AG09309 (cell line): ENCODE results near the gene SUCLA2.

Source experiments
- DNase-seq: peaks from one replicate; pipeline ENCODE4 v3.0.0-alpha.2; 2010; ENCODE audit warnings: low read depth
- H3K4me3 ChIP-seq: 2 replicates; pipeline ENCODE4 v1.5.1; 2011; ENCODE audit warnings: mild to moderate bottlenecking, low read depth, low read length, moderate library complexity; ENCODE audit not compliant: control insufficient read depth
- TF ChIP-seq, protein P1 (sequence below): IDR thresholded peaks from 2 replicates; pipeline ENCODE4 v1.5.1; 2011; ENCODE audit warnings: mild to moderate bottlenecking, low read depth, low read length, inconsistent platforms; ENCODE audit not compliant: insufficient read depth, control insufficient read depth; ENCODE audit errors: missing control alignments

SUCLA2 gene

DNA sequence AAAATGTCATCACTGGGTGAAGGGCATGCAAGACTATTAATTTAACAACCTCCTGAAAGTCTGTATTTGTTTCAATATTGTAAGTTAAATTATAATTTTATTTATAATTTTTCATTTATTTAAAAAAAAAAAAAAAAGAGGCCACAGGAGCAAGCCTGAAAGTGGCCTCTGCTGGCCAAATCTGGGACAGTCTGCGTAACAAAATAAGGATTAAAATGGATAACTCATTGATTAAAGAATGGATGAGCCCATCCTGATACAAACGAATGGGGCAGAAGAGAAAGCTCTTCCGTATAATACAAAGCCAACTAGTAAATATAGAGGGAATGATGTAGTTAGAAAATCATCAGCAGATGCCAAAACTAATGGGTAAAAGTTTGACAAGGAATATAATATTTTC, 36.2 kb downstream of the SUCLA2 start:
- DNase-seq: no peak
- no peak overlapping the region for H3K4me3 ChIP-seq
- TF ChIP-seq, protein P1, sequence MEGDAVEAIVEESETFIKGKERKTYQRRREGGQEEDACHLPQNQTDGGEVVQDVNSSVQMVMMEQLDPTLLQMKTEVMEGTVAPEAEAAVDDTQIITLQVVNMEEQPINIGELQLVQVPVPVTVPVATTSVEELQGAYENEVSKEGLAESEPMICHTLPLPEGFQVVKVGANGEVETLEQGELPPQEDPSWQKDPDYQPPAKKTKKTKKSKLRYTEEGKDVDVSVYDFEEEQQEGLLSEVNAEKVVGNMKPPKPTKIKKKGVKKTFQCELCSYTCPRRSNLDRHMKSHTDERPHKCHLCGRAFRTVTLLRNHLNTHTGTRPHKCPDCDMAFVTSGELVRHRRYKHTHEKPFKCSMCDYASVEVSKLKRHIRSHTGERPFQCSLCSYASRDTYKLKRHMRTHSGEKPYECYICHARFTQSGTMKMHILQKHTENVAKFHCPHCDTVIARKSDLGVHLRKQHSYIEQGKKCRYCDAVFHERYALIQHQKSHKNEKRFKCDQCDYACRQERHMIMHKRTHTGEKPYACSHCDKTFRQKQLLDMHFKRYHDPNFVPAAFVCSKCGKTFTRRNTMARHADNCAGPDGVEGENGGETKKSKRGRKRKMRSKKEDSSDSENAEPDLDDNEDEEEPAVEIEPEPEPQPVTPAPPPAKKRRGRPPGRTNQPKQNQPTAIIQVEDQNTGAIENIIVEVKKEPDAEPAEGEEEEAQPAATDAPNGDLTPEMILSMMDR: no peak

DNA sequence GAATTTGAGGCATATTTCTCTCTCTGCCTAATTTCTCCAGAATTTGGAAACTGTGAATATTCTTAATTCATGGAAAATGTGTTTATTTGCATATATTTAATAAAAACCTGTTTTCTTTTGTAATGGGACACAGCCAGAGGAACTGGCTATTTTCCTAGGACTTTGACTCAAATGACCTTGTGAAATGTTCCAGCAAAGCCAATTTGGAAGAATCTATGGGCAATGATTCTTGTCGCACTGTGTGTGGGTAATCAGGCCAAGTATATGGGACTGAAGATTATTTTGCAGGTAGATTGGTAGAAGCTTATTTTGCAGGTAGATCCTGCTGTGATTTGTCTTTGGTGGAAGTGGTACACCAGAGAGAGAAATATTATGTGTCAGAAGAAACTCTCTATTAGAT, 38.8 kb downstream of the SUCLA2 start:
- DNase-seq: no peak
- TF ChIP-seq, protein P1: no peak

DNA sequence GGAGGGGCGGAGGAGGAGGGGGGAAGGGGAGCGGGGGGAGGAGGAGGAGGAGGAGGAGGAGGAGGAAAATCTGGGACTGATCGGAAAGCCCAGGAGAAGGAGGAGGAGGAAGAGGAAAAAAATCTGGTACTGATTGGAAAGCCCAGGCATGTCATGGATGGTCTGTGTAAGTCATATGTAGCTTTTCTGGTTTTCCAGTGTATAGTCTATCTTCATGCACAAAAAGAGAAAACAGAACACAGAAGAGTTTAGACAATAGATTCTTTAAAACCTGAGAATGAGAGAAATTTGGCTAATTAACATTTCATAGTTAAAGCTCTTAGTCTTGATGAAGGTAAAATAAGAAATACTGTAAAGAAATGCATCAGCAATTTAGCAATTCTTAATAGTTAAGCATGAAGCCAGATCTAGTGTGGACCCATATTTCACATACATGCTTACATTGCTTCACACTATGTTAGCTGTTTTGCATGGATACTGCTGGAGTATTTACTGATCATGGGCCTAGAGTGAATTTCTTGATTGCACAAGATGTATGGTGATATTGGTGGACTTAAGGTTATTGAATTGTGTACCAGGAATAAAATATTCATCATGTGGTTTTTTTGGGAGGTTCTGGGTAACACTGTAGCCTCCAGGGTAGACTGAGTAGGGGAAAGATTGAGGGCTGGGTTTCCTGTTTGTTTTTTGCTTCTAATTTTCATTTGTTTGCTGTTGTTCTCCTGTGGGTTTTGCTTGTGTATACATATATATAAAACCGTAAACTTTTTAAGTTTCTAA, 41.4 kb downstream of the SUCLA2 start:
- DNase-seq: no peak
- no peak overlapping the region for H3K4me3 ChIP-seq
- TF ChIP-seq, protein P1: no peak

More for the DNA sequence above, 38.8 kb downstream of the SUCLA2 start:
- no peak overlapping the region for H3K4me3 ChIP-seq

DNA sequence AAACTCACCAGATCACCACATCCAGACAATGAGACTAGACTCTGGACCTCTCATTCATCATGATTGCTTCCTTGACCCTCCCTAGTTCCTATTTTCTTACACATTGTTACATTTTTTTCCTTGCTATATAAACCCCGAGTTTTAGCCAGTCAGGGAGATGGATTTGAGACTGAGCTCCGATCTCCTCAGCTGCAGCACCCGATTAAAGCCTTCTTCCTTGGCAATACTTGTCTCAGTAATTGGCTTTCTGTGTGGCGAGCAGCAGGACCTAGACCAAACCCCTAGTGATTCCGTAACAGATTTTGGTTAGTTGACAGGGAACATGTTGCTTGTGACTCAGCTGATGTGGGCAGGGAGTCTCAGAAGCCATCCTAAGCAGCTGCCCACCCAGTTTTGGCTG, 44.0 kb downstream of the SUCLA2 start:
- no peak overlapping the region for H3K4me3 ChIP-seq
- TF ChIP-seq, protein P1: no peak
- DNase-seq: no peak

- DNase-seq: no peak
- H3K4me3 ChIP-seq: no peak overlapping the region
- TF ChIP-seq, protein P1: no peak
Observed at GRCh38 chr13:47955836-47956235, 45.2 kb downstream of the SUCLA2 start.

DNA sequence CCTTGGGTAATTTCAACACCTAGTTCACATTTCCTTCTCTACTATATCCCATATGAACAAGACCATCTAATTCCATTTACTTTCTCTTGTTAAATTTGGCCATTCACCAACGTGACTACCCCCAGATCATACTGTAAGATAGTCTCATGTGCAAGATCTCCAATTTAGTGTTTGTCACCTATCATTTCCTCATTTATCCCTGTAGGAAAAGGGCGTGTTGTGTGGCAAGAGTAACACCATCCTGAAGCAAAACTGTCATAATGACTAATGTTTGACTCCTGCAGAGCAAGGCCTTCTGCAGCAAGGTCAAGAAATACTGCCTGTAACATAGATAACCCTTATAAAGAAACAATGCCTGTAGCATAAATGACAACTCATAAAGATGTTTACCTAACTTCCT, 51.3 kb downstream of the SUCLA2 start:
- no peak overlapping the region for H3K4me3 ChIP-seq
- TF ChIP-seq, protein P1: no peak
- no peak for DNase-seq
